Vagina (tissue), 2 donors: ENCODE results near the gene GTPBP6.

Experiments used
- CTCF ChIP-seq, 3 experiments: fragments of 450-650 bp in 2 of 3; fragments of 200-600 bp in 1 of 3; sonication (generic) in 1 of 3; IDR thresholded peaks; one replicate each; pipeline ENCODE4 v1.5.1; 2017 to 2019; ENCODE audit warnings: antibody characterized with exemption in 3 of 3, mild to moderate bottlenecking in 2 of 3, moderate library complexity in 2 of 3
- POLR2A ChIP-seq, 2 donors: fragments of 450-650 bp; IDR thresholded peaks; one replicate each; pipeline ENCODE4 v1.6.1; 2017; ENCODE audit warnings: antibody characterized with exemption in 2 of 2, mild to moderate bottlenecking in 2 of 2, moderate library complexity in 2 of 2
- POLR2AphosphoS5 ChIP-seq, 2 donors: sonication (generic); formaldehyde crosslinking; IDR thresholded peaks; one replicate each; pipeline ENCODE4 v1.9.0; 2017; ENCODE audit warnings: antibody characterized with exemption in 2 of 2, mild to moderate bottlenecking in 2 of 2, low read depth in 1 of 2; ENCODE audit not compliant: insufficient read depth in 1 of 2

GRCh38 chrX:285076-285677 lies 33.4 kb downstream of the GTPBP6 start:
- TF ChIP-seq CTCF (IDR thresholded peaks at IDR 0.05) (no peak), POLR2A (IDR thresholded peaks at IDR 0.05) (no peak), POLR2AphosphoS5 (IDR thresholded peaks at IDR 0.05; ENCODE audit: insufficient read depth in 1 of 2, low read depth in 1 of 2) (no peak)
